Right ventricle myocardium inferior (tissue), 1 donor: ENCODE results near the gene MFSD8. TPM values are rescaled to one million over a fixed set of nuclear protein-coding genes. Genes with fewer than 3 reads are reported as not detected.
"Not testable (repeated sequence)": the region's sequence is repeated elsewhere in the genome, so short reads cannot be mapped to it uniquely, and the experiment has no call there.

ENCODE experiments used
- ATAC-seq: fragments of 200-7000 bp; cut with Tn5 transposase; one replicate; pipeline ENCODE4 v1.9.1; 2020; ENCODE audit warnings: mild to moderate bottlenecking, moderate library complexity
- DNase-seq: peaks from one replicate; pipeline ENCODE4 v3.0.0; 2021; ENCODE audit errors: missing footprints
- intact Hi-C: fragments of 100-400 bp; cut with DNase I; formaldehyde crosslinking; loops from one replicate; pipeline ENCODE4 v1.11.0; 2022
- total RNA-seq: library from RNA; stranded (reverse); fragmentation: NEBNext Ultra II Directional; extraction: Animal tissue kit (Norgen Biotek cat#: 25700); gene quantifications from one replicate; pipeline ENCODE4 v1.2.1, GENCODE V29; 2021
- donor health status: DM: no; HTN: yes; CAD: no; lungs with severe emphysema.

The MFSD8 gene
- total RNA-seq, 1 donor from 2014 or later = 6.1 TPM

- ATAC-seq, DNase-seq: not testable (repeated sequence)
- intact Hi-C loops = loop anchor here (2.0 kb wide), 1 partner anchor 183 kb away; no protein-coding TSS in a partner anchor
These were observed 1.2 kb downstream of the MFSD8 start for GRCh38 chr4:127963633-127964398.

- ATAC-seq (no peak), DNase-seq (no peak)
- intact Hi-C loops = no loop called here
These were observed 5.2 kb downstream of the MFSD8 start for GRCh38 chr4:127959794-127960193.

- DNase-seq = no peak
- intact Hi-C loops = no loop called here
- no peak for ATAC-seq
These were observed 7.9 kb downstream of the MFSD8 start for GRCh38 chr4:127957105-127957504.

- no peak for ATAC-seq
- no peak for DNase-seq
- intact Hi-C loops = no loop called here
These were observed 28.0 kb downstream of the MFSD8 start for GRCh38 chr4:127936974-127937373.

- ATAC-seq, intact Hi-C loops: not testable (repeated sequence)
These were observed 33.1 kb downstream of the MFSD8 start for GRCh38 chr4:127931836-127932235.

GRCh38 chr4:127930175-127930574 is 34.8 kb downstream of the MFSD8 start:
- no peak for ATAC-seq
- intact Hi-C loops = no loop called here
- DNase-seq = no peak

More at GRCh38 chr4:127931836-127932235, 33.1 kb downstream of the MFSD8 start:
- DNase-seq = not testable (repeated sequence)

GRCh38 chr4:127925720-127926119 is 39.3 kb downstream of the MFSD8 start:
- intact Hi-C loops, ATAC-seq, DNase-seq: not testable (repeated sequence)

- DNase-seq = no peak
- intact Hi-C loops = no loop called here
- no peak for ATAC-seq
These were observed 42.7 kb downstream of the MFSD8 start for GRCh38 chr4:127922226-127922625.

GRCh38 chr4:127920521-127920920 is 44.5 kb downstream of the MFSD8 start:
- intact Hi-C loops = no loop called here
- ATAC-seq (no peak), DNase-seq (no peak)

GRCh38 chr4:127917151-127917550 is 47.8 kb downstream of the MFSD8 start:
- DNase-seq = no peak
- peak; percentile 73 for ATAC-seq

GRCh38 chr4:127916512-127916911 is 48.5 kb downstream of the MFSD8 start:
- ATAC-seq = no peak
- intact Hi-C loops = no loop called here
- no peak for DNase-seq

More at GRCh38 chr4:127917151-127917550, 47.8 kb downstream of the MFSD8 start:
- intact Hi-C loops = no loop called here

- no peak for ATAC-seq
- intact Hi-C loops = no loop called here
- DNase-seq = no peak
These were observed 59.9 kb downstream of the MFSD8 start for GRCh38 chr4:127905029-127905428.

- ATAC-seq, intact Hi-C loops: not testable (repeated sequence)
These were observed 65.3 kb downstream of the MFSD8 start for GRCh38 chr4:127899682-127900081.

GRCh38 chr4:127896528-127896927 is 68.4 kb downstream of the MFSD8 start:
- no peak for ATAC-seq
- intact Hi-C loops = no loop called here
- DNase-seq = no peak

More at GRCh38 chr4:127899682-127900081, 65.3 kb downstream of the MFSD8 start:
- not testable (repeated sequence) for DNase-seq

- ATAC-seq (no peak), DNase-seq (no peak)
- intact Hi-C loops = no loop called here
These were observed 68.9 kb downstream of the MFSD8 start for GRCh38 chr4:127896069-127896468.

- DNase-seq (no peak), ATAC-seq (no peak)
- intact Hi-C loops = no loop called here
These were observed 75.1 kb downstream of the MFSD8 start for GRCh38 chr4:127889903-127890302.

GRCh38 chr4:127888559-127888958 is 76.4 kb downstream of the MFSD8 start:
- ATAC-seq = no peak
- DNase-seq = no peak
- intact Hi-C loops = no loop called here

- peak; percentile 40 for ATAC-seq
- DNase-seq = no peak
- intact Hi-C loops = loop anchor here (2.0 to 5.0 kb wide), 3 partner anchors 86 to 179 kb away; partner anchors contain the start of genes ABHD18, HSPA4L, LARP1B and MFSD8
These were observed 83.5 kb downstream of the MFSD8 start for GRCh38 chr4:127881563-127881864.

- ATAC-seq = peak; percentile 99
- DNase-seq = peak; percentile 97
- intact Hi-C loops = loop anchor here (2.0 to 5.0 kb wide), 3 partner anchors 86 to 180 kb away; partner anchors contain the start of genes ABHD18, HSPA4L, LARP1B and MFSD8
These were observed 84.0 kb downstream of the MFSD8 start, which contains the start of gene PLK4 for GRCh38 chr4:127880763-127881562. Gene PLK4, plus strand, starts transcription at chr4:127880893. Its CDS starts 242 bp downstream, at chr4:127881135.
